Keratinocyte (primary cell): ENCODE measurements around the gene QSOX1.

Experiments
- EZH2 ChIP-seq: IDR thresholded peaks from one replicate; pipeline ENCODE4 v1.6.1; 2012; ENCODE audit warnings: inconsistent platforms, mild to moderate bottlenecking, low read length, moderate library complexity
- TF ChIP-seq, protein P1 (sequence below), 3 experiments: IDR thresholded peaks in 1 of 3; conservative IDR thresholded peaks in 1 of 3; optimal IDR thresholded peaks in 1 of 3; 2 replicates in 2 of 3; 3 replicates in 1 of 3; pipeline versions ENCODE3 to v1.5.1; 2011; ENCODE audit warnings: low read length in 3 of 3, mild to moderate bottlenecking in 3 of 3, moderate library complexity in 2 of 3, control low read depth in 1 of 3, inconsistent platforms in 1 of 3; ENCODE audit not compliant: insufficient read depth in 2 of 3; ENCODE audit errors: extremely low read depth in 1 of 3

DNA sequence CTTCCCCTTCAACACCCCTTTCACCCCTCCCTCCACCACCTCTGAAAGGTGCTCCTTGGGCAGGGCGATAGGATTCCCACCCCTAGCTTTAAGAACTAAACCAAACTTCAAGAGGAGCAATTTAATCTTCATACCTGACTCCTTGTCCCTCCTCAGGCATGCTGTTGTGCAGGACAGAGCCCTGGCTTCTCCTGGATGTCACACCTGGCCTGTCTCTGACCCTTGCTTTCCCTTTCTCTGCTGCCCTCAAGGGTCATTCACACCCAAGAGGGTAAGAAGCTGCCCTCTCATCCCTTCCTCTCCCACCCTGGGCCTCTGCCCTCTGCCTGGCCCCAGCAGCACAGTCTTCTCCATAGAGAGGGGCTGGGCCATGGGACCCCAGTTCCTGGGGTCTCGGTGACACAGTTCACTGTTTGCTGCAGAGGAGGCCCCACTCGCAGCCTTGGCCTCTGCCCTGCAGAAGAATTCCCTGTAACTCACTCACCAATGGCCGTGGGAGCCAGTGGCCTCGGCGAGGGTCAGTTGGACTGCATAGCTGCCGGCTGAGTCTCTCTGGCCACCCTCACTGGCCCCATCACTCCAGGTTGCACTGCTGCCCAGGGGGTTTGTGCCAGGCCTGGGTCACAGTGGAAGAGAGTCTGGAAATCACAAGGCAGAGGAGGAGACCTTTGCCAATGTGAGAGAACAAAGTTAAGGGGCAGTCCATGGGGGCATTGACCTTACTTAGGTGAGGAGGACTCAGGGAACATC, 47.0 kb downstream of the QSOX1 start:
- TF ChIP-seq, protein P1, sequence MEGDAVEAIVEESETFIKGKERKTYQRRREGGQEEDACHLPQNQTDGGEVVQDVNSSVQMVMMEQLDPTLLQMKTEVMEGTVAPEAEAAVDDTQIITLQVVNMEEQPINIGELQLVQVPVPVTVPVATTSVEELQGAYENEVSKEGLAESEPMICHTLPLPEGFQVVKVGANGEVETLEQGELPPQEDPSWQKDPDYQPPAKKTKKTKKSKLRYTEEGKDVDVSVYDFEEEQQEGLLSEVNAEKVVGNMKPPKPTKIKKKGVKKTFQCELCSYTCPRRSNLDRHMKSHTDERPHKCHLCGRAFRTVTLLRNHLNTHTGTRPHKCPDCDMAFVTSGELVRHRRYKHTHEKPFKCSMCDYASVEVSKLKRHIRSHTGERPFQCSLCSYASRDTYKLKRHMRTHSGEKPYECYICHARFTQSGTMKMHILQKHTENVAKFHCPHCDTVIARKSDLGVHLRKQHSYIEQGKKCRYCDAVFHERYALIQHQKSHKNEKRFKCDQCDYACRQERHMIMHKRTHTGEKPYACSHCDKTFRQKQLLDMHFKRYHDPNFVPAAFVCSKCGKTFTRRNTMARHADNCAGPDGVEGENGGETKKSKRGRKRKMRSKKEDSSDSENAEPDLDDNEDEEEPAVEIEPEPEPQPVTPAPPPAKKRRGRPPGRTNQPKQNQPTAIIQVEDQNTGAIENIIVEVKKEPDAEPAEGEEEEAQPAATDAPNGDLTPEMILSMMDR (optimal IDR thresholded peaks at IDR 0.05 in 1 of 3, IDR thresholded peaks at IDR 0.05 in 1 of 3, conservative IDR thresholded peaks at IDR 0.05 in 1 of 3; ENCODE audit: extremely low read depth in 1 of 3, insufficient read depth in 2 of 3, low read length in 3 of 3) = no peak
- no peak for TF ChIP-seq EZH2
